HG02759 (cell line): ENCODE data around the gene GIPC2.

Experiments used
- ATAC-seq: cut with Tn5 transposase; IDR thresholded peaks from one replicate; pipeline ENCODE4 v1.9.1; 2021; ENCODE audit warnings: mild to moderate bottlenecking, moderate library complexity; ENCODE audit not compliant: unreplicated experiment

GIPC2 gene

GRCh38 chr1:78035121-78035520, 10.6 kb upstream of the GIPC2 start:
- ATAC-seq: no peak

GRCh38 chr1:78036450-78036849, 9.3 kb upstream of the GIPC2 start:
- no peak for ATAC-seq

GRCh38 chr1:78038071-78038470, 7.7 kb upstream of the GIPC2 start:
- ATAC-seq: no peak

GRCh38 chr1:78038491-78038939, 7.3 kb upstream of the GIPC2 start:
- no peak for ATAC-seq

- no peak for ATAC-seq
Observed at GRCh38 chr1:78040484-78041089, 5.2 kb upstream of the GIPC2 start.

- ATAC-seq: no peak
Observed at GRCh38 chr1:78043436-78043835, 2.3 kb upstream of the GIPC2 start.

GRCh38 chr1:78044796-78045562, 787 bp upstream of the GIPC2 start:
- no peak for ATAC-seq

GRCh38 chr1:78045563-78045925, 222 bp upstream of the GIPC2 start:
- peak; percentile 3 for ATAC-seq

GRCh38 chr1:78047106-78047505, 1.3 kb downstream of the GIPC2 start:
- ATAC-seq: no peak

- ATAC-seq: no peak
Observed at GRCh38 chr1:78047631-78048030, 1.9 kb downstream of the GIPC2 start.

GRCh38 chr1:78048446-78048845, 2.7 kb downstream of the GIPC2 start:
- no peak for ATAC-seq

GRCh38 chr1:78049396-78049795, 3.6 kb downstream of the GIPC2 start:
- ATAC-seq: no peak

- ATAC-seq: no peak
Observed at GRCh38 chr1:78051005-78051404, 5.2 kb downstream of the GIPC2 start.

GRCh38 chr1:78052685-78053405, 7.1 kb downstream of the GIPC2 start:
- ATAC-seq: no peak

- no peak for ATAC-seq
Observed at GRCh38 chr1:78053498-78053897, 7.7 kb downstream of the GIPC2 start.

GRCh38 chr1:78054559-78054958, 8.8 kb downstream of the GIPC2 start:
- no peak for ATAC-seq

GRCh38 chr1:78054972-78055371, 9.2 kb downstream of the GIPC2 start:
- ATAC-seq: no peak

GRCh38 chr1:78055565-78056132, 9.9 kb downstream of the GIPC2 start:
- no peak for ATAC-seq

GRCh38 chr1:78058670-78059069, 12.9 kb downstream of the GIPC2 start:
- ATAC-seq: no peak

GRCh38 chr1:78060857-78061563, 15.2 kb downstream of the GIPC2 start:
- ATAC-seq: peak; percentile 91
